GM18507 (cell line): ENCODE measurements around the gene GNB1L.

Experiments
- DNase-seq: peaks from one replicate; pipeline ENCODE4 v3.0.0; 2011; ENCODE audit warnings: low read depth; ENCODE audit not compliant: insufficient read length; ENCODE audit errors: extremely low spot score
- FAIRE-seq: peaks from 2 replicates; lab custom pipeline; 2011; peaks lifted over from hg19 to GRCh38; lab: Jason Lieb, UNC

The GNB1L gene

GRCh38 chr22:19748991-19749664 lies 105.5 kb downstream of the GNB1L start:
- DNase-seq (no peak), FAIRE-seq (no peak)

DNA sequence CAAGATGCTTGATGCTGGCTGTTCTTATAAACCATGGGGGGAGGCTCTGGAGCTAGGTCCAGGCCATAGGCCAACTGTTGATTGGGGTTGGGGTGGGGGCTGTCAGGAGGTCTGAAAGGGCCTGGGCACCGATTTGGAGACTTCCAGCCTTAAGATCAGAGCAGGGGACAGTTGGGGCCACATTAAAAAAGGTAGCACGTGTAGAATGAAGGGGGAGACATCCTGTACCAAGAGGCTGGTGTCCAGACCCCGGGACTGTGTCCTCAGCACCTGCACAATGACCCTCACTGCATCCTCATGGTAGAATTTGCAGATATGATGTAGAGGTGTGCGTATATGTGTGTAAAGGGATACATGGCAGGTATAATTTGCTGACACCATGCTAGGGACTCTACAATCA lies 106.5 kb downstream of the GNB1L start:
- FAIRE-seq (no peak), DNase-seq (no peak)

- no peak for FAIRE-seq
Measured at GRCh38 chr22:19747551-19747950, 107.1 kb downstream of the GNB1L start.

GRCh38 chr22:19746726-19747125 lies 107.9 kb downstream of the GNB1L start:
- no peak for FAIRE-seq

More at GRCh38 chr22:19747551-19747950, 107.1 kb downstream of the GNB1L start:
- no peak for DNase-seq

DNA sequence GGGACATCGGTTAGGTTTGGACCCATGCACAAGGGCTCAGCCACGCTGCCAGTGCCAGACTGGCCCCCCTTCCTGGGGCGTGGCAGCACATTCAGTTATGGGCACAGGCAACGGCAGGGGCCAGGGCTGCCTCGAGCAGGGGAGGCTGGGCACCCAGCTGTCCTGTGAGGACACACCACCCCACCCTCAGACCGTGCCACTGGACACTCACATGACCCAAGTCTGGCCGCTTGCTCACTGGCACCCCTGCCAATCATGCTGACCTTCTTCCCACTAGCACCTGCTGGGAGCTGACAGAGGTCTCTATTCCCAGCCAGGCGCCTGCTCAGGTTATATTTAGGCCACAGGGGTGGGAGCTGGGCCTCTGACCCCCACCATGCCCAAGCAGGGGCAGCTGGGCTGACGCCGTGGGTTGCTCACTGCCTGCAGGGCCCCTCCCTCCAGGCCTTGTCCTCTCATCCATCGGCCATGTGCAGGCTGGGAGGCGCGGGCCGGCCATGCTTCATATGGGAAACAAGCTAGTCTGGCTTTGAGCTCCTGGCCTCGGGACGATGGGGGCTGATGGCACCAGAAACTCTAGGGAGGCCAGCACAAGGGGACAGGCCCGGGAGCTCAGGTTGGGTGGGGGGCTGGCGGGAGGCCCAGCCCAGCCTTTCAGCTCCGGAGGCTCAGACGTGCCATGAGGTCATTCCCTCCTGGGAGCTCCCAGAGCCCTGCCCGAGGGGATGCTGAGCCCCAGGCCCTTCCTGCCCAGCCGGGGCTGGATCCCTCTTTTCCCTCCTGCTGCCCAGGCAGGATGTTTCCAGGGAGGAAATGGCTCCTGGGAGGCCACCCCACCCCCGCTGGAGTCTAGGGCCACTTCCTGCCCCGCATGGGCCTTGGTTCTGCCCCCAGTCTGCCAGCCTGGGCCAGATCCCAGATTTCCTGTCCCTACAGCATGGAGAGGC lies 109.2 kb downstream of the GNB1L start:
- FAIRE-seq (no peak), DNase-seq (no peak)

More at GRCh38 chr22:19746726-19747125, 107.9 kb downstream of the GNB1L start:
- DNase-seq: no peak

GRCh38 chr22:19744350-19745006 lies 110.2 kb downstream of the GNB1L start:
- DNase-seq (no peak), FAIRE-seq (no peak)

DNA sequence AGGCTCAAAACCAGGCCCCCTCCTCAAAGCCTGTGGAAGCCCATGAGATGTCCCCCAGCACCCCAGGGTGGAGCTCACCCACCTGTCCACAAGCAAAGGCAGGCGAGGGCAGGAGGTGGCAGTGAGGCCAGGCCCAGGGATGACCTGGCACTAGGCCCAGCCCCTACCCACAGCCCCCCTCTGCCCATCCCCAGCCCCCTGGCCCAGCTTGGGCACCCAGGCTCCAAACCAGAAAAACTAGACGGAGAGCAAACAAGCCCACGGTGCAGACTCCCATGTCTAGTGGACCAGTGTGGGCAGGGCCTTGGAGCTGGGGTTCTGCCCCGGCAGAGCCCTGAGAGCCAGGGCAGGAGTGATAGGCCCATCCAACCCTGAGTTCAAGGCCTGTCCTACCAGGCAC lies 111.0 kb downstream of the GNB1L start:
- DNase-seq (no peak), FAIRE-seq (no peak)

GRCh38 chr22:19743081-19743480 lies 111.6 kb downstream of the GNB1L start:
- DNase-seq (no peak), FAIRE-seq (no peak)

DNA sequence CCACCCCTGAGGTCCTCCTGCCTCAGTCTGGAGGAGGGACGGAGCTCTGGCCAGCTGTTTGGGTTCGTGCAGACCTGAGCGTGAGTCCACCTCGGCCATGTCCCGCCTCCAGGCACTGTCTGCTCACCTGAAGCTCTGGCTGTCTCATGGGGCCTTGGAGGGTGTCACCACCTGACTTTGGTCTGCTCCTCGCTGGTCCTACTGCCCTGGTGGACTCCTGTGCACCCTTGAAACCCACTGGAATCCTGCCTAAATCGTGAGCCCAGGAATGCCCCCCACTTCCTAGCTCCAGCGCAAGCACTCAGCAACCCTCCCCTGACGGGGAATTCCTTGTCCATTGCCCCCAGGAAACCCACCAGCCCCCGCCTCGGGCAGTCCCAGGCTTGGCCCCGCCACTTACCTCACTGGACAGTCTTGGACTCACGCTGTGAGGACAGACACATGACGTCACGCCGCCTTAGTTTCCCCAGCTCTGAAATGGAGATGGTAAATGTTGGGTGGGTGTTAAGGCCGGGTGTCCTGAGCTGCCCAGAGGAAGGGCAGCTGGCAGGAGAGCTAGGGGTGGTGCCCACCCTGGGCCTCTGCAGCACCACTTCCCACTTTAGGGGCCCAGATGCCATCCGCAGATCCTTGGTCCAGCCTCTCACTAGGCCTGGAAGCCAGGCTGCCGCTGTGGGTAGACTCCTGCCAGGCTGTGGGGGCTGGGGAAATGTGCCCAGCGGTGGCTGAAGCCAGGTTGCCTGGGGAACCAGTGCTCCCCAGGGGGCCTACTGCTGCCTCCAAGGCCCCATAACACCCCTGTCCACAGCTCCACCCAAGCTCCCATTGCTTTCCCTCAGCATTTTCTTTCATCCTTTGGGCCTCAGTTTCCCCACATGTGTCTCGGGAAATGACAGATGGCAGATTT lies 112.3 kb downstream of the GNB1L start:
- no peak for DNase-seq
- no peak for FAIRE-seq

GRCh38 chr22:19741053-19741452 lies 113.6 kb downstream of the GNB1L start:
- no peak for FAIRE-seq
- no peak for DNase-seq

- FAIRE-seq: no peak
- no peak for DNase-seq
Measured at GRCh38 chr22:19740586-19740985, 114.1 kb downstream of the GNB1L start.

- FAIRE-seq: no peak
- DNase-seq: no peak
Measured at GRCh38 chr22:19739911-19740449, 114.7 kb downstream of the GNB1L start.

GRCh38 chr22:19739448-19739895 lies 115.2 kb downstream of the GNB1L start:
- DNase-seq (no peak), FAIRE-seq (no peak)

GRCh38 chr22:19738664-19739447 lies 115.8 kb downstream of the GNB1L start:
- FAIRE-seq: no peak
- no peak for DNase-seq

DNA sequence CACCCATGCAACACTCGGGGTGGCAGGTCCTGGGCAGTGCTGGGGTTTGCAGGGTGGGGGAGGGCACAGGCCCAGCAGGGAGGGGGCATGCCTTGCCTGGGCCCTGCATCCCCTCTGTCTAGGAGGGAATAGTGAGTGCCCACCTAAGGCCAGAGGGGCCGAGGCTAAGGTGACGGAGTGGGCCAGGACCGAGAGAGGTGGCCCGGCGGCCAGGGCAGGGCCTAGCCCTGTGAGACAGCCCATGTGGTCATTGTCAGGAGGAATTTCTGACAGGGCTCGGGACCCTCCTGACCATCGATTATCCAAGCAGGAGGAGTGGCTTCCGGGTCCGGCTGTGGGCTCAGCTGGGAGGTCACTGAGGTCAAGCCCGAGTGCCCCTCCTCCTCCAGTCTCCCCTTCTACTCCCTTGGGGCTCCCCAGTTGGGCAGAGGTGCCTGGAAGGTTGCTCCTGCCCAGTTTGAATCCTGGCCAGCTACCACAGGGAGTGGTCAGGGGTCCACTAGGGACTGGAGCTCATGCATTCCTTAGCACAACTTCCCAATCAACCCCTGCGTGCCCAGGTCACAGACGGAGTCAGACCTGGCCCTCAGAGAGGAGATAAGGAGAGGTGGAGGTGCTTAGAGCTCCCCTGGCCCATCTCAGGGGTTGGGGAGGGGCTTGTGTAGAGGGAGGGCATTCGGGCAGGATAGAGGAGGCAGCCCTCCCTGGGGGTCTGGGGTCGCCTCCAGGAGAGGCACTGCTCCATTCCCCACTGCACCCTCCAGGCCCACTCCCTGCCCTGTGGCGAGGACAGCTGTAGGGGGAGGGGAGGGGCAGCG lies 116.6 kb downstream of the GNB1L start:
- DNase-seq (no peak), FAIRE-seq (no peak)

GRCh38 chr22:19735665-19736510 lies 118.8 kb downstream of the GNB1L start:
- no peak for DNase-seq
- FAIRE-seq: no peak
